ENCODE data around the gene ARHGEF4. TPM values are rescaled to one million over a fixed set of nuclear protein-coding genes. Genes with fewer than 3 reads are reported as not detected.

Gene ARHGEF4
- polyA plus RNA-seq, 3 donors from 2014 or later: not detected

GRCh38 chr2:130834091-130834930, 2.4 kb upstream of the ARHGEF4 start:
- H3K4me3 Mint-ChIP-seq: no peak overlapping the region
- H3K4me1 Mint-ChIP-seq: no peaks in the 10 kb centered on the region
- H3K36me3 Mint-ChIP-seq: no peaks in the 10 kb centered on the region
- H3K9me3 Mint-ChIP-seq: no peaks in the 10 kb centered on the region
- peaks cover 5 to 13% (median 11%) of the 10 kb centered on the region in 3 donors for H3K27me3 Mint-ChIP-seq (ENCODE audit: low read depth in 3 of 3)
- no peak for DNase-seq
- no peak overlapping the region for H3K27ac Mint-ChIP-seq

- Mint-ChIP-seq H3K4me3 (no peak overlapping the region), H3K9me3 (no peaks in the 10 kb centered on the region), H3K27ac (no peak overlapping the region), H3K36me3 (no peaks in the 10 kb centered on the region), H3K27me3 (ENCODE audit: low read depth in 3 of 3) (peaks cover 7 to 16% (median 16%) of the 10 kb centered on the region in 3 donors), H3K4me1 (no peaks in the 10 kb centered on the region)
- DNase-seq: no peak
Measured at GRCh38 chr2:130834931-130835765, 1.6 kb upstream of the ARHGEF4 start.

- no peaks in the 10 kb centered on the region for H3K9me3 Mint-ChIP-seq
- no peak for DNase-seq
- no peaks in the 10 kb centered on the region for H3K36me3 Mint-ChIP-seq
- peaks cover 7 to 16% (median 16%) of the 10 kb centered on the region in 3 donors for H3K27me3 Mint-ChIP-seq (ENCODE audit: low read depth in 3 of 3)
- H3K4me3 Mint-ChIP-seq: no peak overlapping the region
- no peaks in the 10 kb centered on the region for H3K4me1 Mint-ChIP-seq
- no peak overlapping the region for H3K27ac Mint-ChIP-seq
Measured at GRCh38 chr2:130835766-130836015, 1.0 kb upstream of the ARHGEF4 start.

- no peak overlapping the region for H3K27ac Mint-ChIP-seq
- no peak for DNase-seq
- H3K36me3 Mint-ChIP-seq: no peaks in the 10 kb centered on the region
- H3K4me1 Mint-ChIP-seq: no peaks in the 10 kb centered on the region
- no peaks in the 10 kb centered on the region for H3K9me3 Mint-ChIP-seq
- no peak overlapping the region for H3K4me3 Mint-ChIP-seq
- peaks cover 7 to 19% (median 17%) of the 10 kb centered on the region in 3 donors for H3K27me3 Mint-ChIP-seq (ENCODE audit: low read depth in 3 of 3)
Measured at GRCh38 chr2:130837175-130837810, 579 bp downstream of the ARHGEF4 start.

GRCh38 chr2:130837811-130838565, 1.3 kb downstream of the ARHGEF4 start:
- no peaks in the 10 kb centered on the region for H3K36me3 Mint-ChIP-seq
- H3K4me3 Mint-ChIP-seq: peak overlapping the region in 1 of 5 donors; percentile 18
- no peaks in the 10 kb centered on the region for H3K9me3 Mint-ChIP-seq
- peaks cover 7 to 17% (median 14%) of the 10 kb centered on the region in 3 donors for H3K27me3 Mint-ChIP-seq (ENCODE audit: low read depth in 3 of 3)
- H3K27ac Mint-ChIP-seq: no peak overlapping the region
- no peak for DNase-seq
- H3K4me1 Mint-ChIP-seq: no peaks in the 10 kb centered on the region

GRCh38 chr2:130839011-130839780, 2.5 kb downstream of the ARHGEF4 start:
- Mint-ChIP-seq H3K9me3 (no peaks in the 10 kb centered on the region), H3K27me3 (ENCODE audit: low read depth in 3 of 3) (peaks cover 7 to 17% (median 12%) of the 10 kb centered on the region in 3 donors), H3K4me1 (no peaks in the 10 kb centered on the region), H3K27ac (no peak overlapping the region), H3K36me3 (no peaks in the 10 kb centered on the region), H3K4me3 (no peak overlapping the region)
- DNase-seq: no peak

GRCh38 chr2:130840506-130840905, 3.8 kb downstream of the ARHGEF4 start:
- H3K27ac Mint-ChIP-seq: no peak overlapping the region
- H3K36me3 Mint-ChIP-seq: no peaks in the 10 kb centered on the region
- DNase-seq: no peak
- H3K9me3 Mint-ChIP-seq: no peaks in the 10 kb centered on the region
- no peak overlapping the region for H3K4me3 Mint-ChIP-seq
- H3K27me3 Mint-ChIP-seq (ENCODE audit: low read depth in 3 of 3): peaks cover 5 to 11% (median 10%) of the 10 kb centered on the region in 3 donors
- no peaks in the 10 kb centered on the region for H3K4me1 Mint-ChIP-seq

- DNase-seq: no peak
- H3K27ac Mint-ChIP-seq: no peak overlapping the region
- no peaks in the 10 kb centered on the region for H3K4me1 Mint-ChIP-seq
- H3K9me3 Mint-ChIP-seq: no peaks in the 10 kb centered on the region
- peaks cover 5 to 11% (median 10%) of the 10 kb centered on the region in 3 donors for H3K27me3 Mint-ChIP-seq (ENCODE audit: low read depth in 3 of 3)
- no peak overlapping the region for H3K4me3 Mint-ChIP-seq
- H3K36me3 Mint-ChIP-seq: no peaks in the 10 kb centered on the region
Measured at GRCh38 chr2:130841741-130842365, 5.1 kb downstream of the ARHGEF4 start.

- H3K36me3 Mint-ChIP-seq: no peaks in the 10 kb centered on the region
Measured at GRCh38 chr2:130842770-130843169, 6.1 kb downstream of the ARHGEF4 start.

GRCh38 chr2:130843321-130843985, 6.7 kb downstream of the ARHGEF4 start:
- no peak overlapping the region for H3K27ac Mint-ChIP-seq

More at GRCh38 chr2:130842770-130843169, 6.1 kb downstream of the ARHGEF4 start:
- Mint-ChIP-seq H3K4me1 (no peaks in the 10 kb centered on the region), H3K27ac (no peak overlapping the region), H3K9me3 (no peaks in the 10 kb centered on the region), H3K27me3 (ENCODE audit: low read depth in 3 of 3) (peaks cover 5 to 11% (median 10%) of the 10 kb centered on the region in 3 donors), H3K4me3 (no peak overlapping the region)
- no peak for DNase-seq

GRCh38 chr2:130844161-130844560, 7.4 kb downstream of the ARHGEF4 start:
- Mint-ChIP-seq H3K4me3 (no peak overlapping the region), H3K27ac (no peak overlapping the region), H3K9me3 (no peaks in the 10 kb centered on the region), H3K27me3 (ENCODE audit: low read depth in 3 of 3) (peaks cover 2 to 6% (median 6%) of the 10 kb centered on the region in 3 donors), H3K4me1 (no peaks in the 10 kb centered on the region), H3K36me3 (no peaks in the 10 kb centered on the region)
- DNase-seq: no peak

More at GRCh38 chr2:130843321-130843985, 6.7 kb downstream of the ARHGEF4 start:
- peaks cover 2 to 7% (median 6%) of the 10 kb centered on the region in 3 donors for H3K27me3 Mint-ChIP-seq (ENCODE audit: low read depth in 3 of 3)
- DNase-seq: no peak
- no peaks in the 10 kb centered on the region for H3K4me1 Mint-ChIP-seq
- H3K36me3 Mint-ChIP-seq: no peaks in the 10 kb centered on the region
- H3K9me3 Mint-ChIP-seq: no peaks in the 10 kb centered on the region
- no peak overlapping the region for H3K4me3 Mint-ChIP-seq

- Mint-ChIP-seq H3K27ac (no peak overlapping the region), H3K36me3 (no peaks in the 10 kb centered on the region), H3K4me1 (no peaks in the 10 kb centered on the region), H3K4me3 (no peak overlapping the region), H3K27me3 (ENCODE audit: low read depth in 3 of 3) (peaks cover 1 to 3% (median 2%) of the 10 kb centered on the region in 3 donors), H3K9me3 (no peaks in the 10 kb centered on the region)
- no peak for DNase-seq
Measured at GRCh38 chr2:130845505-130846085, 8.9 kb downstream of the ARHGEF4 start.

Data from immature natural killer cell (primary cell).